Adrenal gland (tissue), 12 donors: ENCODE measurements around the gene SLC36A1. TPM values are rescaled to one million over a fixed set of nuclear protein-coding genes. Genes with fewer than 3 reads are reported as not detected.

ENCODE experiments used
- DNase-seq, 7 donors: peaks; one replicate each; pipeline ENCODE4 v3.0.0-alpha.2; 2019 to 2020
- H3K27ac ChIP-seq, 5 donors: fragments of 200-600 bp; sonication (generic) in 4 of 5; 1 replicate in 3 of 5; 2 replicates in 2 of 5; pipeline versions ENCODE4 v1.5.1 to v1.8.0; 2016 to 2020; ENCODE audit warnings: mild to moderate bottlenecking in 1 of 5
- H3K27me3 ChIP-seq: fragments of 200-600 bp; 2 replicates; pipeline ENCODE4 v1.8.0; 2021
- H3K36me3 ChIP-seq, 2 donors: fragments of 200-600 bp; replicated peaks in 1 of 2; 1 replicate in 1 of 2; 2 replicates in 1 of 2; pipeline versions ENCODE4 v1.5.1 to v1.8.0; 2018 to 2022
- H3K4me1 ChIP-seq, 2 donors: fragments of 200-600 bp; replicated peaks in 1 of 2; 1 replicate in 1 of 2; 2 replicates in 1 of 2; pipeline versions ENCODE4 v1.5.1 to v1.8.0; 2018 to 2021
- H3K4me3 ChIP-seq, 4 donors: fragments of 200-600 bp; sonication (generic) in 3 of 4; one replicate each; pipeline ENCODE4 v1.5.1; 2016 to 2018
- H3K9me3 ChIP-seq, 3 donors: fragments of 200-600 bp; sonication (generic) in 1 of 3; replicated peaks in 1 of 3; 1 replicate in 2 of 3; 2 replicates in 1 of 3; pipeline versions ENCODE4 v1.5.1 to v1.8.0; 2016 to 2021
- CTCF ChIP-seq, 6 experiments: fragments of 450-650 bp in 4 of 6; fragments of 200-600 bp in 2 of 6; sonication (generic) in 1 of 6; IDR thresholded peaks; 1 replicate in 5 of 6; 2 replicates in 1 of 6; pipeline versions ENCODE4 v1.5.1 to v1.8.0; 2016 to 2021; ENCODE audit warnings: antibody characterized with exemption in 6 of 6, mild to moderate bottlenecking in 2 of 6, moderate library complexity in 1 of 6
- POLR2A ChIP-seq, 2 donors: fragments of 450-650 bp; IDR thresholded peaks; one replicate each; pipeline ENCODE4 v1.6.1; 2017; ENCODE audit warnings: antibody characterized with exemption in 2 of 2, mild to moderate bottlenecking in 2 of 2, moderate library complexity in 1 of 2
- WGBS, 4 donors: extraction: QIAGEN DNeasy Blood & Tissue Kit in 2 of 4; methylation state at CpG; one replicate each; pipeline versions ENCODE4 v1.1.5 to v1.1.7; 2013 to 2017; 5-methylcytosine and 5-hydroxymethylcytosine counted together
- intact Hi-C, 2 donors: fragments of 100-400 bp; cut with DNase I; formaldehyde crosslinking; loops; one replicate each; pipeline versions ENCODE4 v1.14.1 to v1.15.0; 2022 to 2023
- polyA plus RNA-seq, 3 donors: library from polyadenylated mRNA; stranded (reverse); fragments of 200-250 nt in 2 of 3; fragments of 350-450 nt in 1 of 3; fragmentation: Illumina TruSeq in 1 of 3; extraction: RNeasy Lipid Tissue Mini Kit (QIAGEN cat#74804) in 1 of 3; gene quantifications; one replicate each; pipeline ENCODE4 v1.2.3, GENCODE V29; 2013 to 2014
- total RNA-seq, 9 donors: library from RNA; depleted of rRNA in 4 of 9; stranded (reverse); fragments of >200 nt in 4 of 9; fragments of 120-200 nt in 1 of 9; fragmentation: NEBNext Ultra II Directional in 1 of 9; extraction: Animal tissue kit (Norgen Biotek cat#: 25700) in 1 of 9; gene quantifications; one replicate each; pipeline versions ENCODE4 v1.1.0 to v1.2.4, GENCODE V29; 2013 to 2023
- donor health status: healthy with polysubstance abuse.
- donor health status: Bipolar disorder and iron deficiency.
- donor health status: DM: yes; HTN: yes; CAD: no.
- donor health status: DM: no; HTN: no; CAD: no.
- donor health status: DM: no; HTN: no; CAD: no.
- donor health status: DM: yes; HTN: yes; CAD: no.

Gene SLC36A1
- total and polyA plus RNA-seq, 12 donors = 3.0 to 15.4 (median 9.0) TPM

- H3K27me3 ChIP-seq = no peaks in the 10 kb centered on the region
- intact Hi-C loops = loop anchor here in 1 of 2 donors (10.0 kb wide), 1 partner anchor 103 kb away; no protein-coding TSS in a partner anchor
- H3K4me3 ChIP-seq = no peak overlapping the region
- DNase-seq = no peak
- no peak for TF ChIP-seq POLR2A (IDR thresholded peaks at IDR 0.05)
- no peaks in the 10 kb centered on the region for H3K4me1 ChIP-seq
- no peaks in the 10 kb centered on the region for H3K9me3 ChIP-seq
- no peaks in the 10 kb centered on the region for H3K36me3 ChIP-seq
- no peak overlapping the region for H3K27ac ChIP-seq
- WGBS, 4 donors = 79 to 86% (median 82%) methylated on average over 5 of the region's 5 CpGs
Observed at GRCh38 chr5:151522226-151522625, 74.8 kb downstream of the SLC36A1 start.

DNA sequence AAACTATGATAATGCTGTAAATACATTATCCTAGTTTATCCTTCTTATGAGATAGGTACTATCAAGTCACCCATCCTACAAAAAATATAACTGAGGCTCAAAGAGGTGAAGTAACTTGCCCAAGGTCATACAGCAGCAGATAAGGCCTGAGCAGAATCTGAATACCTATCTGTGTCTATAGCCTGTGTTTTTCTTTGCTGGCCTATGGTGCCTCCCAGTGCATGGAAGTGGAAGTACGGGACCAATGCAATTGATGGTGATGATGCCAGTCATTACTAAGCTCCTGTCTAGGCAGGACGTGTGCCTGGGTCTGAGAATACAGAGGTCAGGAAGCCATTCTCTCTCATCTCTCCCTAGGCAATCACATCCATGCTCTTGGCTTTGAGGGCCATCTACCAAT lies 75.9 kb downstream of the SLC36A1 start:
- peak in 4 of 7 donors; percentile 27 to 67 (median 34) for DNase-seq
- Histone ChIP-seq H3K9me3 (no peaks in the 10 kb centered on the region), H3K36me3 (no peaks in the 10 kb centered on the region), H3K27ac (no peak overlapping the region), H3K4me3 (no peak overlapping the region), H3K27me3 (no peaks in the 10 kb centered on the region), H3K4me1 (no peaks in the 10 kb centered on the region)
- intact Hi-C loops = loop anchor here in 1 of 2 donors (10.0 kb wide), 1 partner anchor 101 kb away; no protein-coding TSS in a partner anchor
- WGBS, 4 donors = 55 to 61% (median 58%) methylated on average over 2 of the region's 2 CpGs
- no peak for TF ChIP-seq POLR2A (IDR thresholded peaks at IDR 0.05)
- peak; percentile 16 to 57 (median 52) for TF ChIP-seq CTCF (IDR thresholded peaks at IDR 0.05)

DNA sequence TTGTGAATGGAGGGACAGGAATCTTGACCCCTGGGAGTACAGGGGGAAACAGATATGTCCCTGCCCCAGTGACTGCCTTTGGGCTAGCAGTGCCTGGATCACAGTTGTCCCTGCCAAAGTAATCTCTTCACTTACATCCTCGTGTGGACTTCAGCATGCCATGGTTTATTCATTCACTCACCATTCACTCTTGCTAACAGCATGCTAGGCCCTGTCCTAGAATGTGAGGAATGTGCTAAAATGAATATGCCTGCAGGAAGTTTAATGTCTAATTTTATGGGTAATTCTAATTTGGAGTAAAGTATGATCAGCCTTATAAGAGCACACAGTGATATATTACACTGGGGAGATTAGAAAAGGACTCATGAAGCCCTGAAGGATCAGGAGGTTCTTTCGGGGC lies 80.8 kb downstream of the SLC36A1 start:
- no peaks in the 10 kb centered on the region for H3K9me3 ChIP-seq
- no peaks in the 10 kb centered on the region for H3K36me3 ChIP-seq
- H3K4me3 ChIP-seq = no peak overlapping the region
- no peak overlapping the region for H3K27ac ChIP-seq
- H3K4me1 ChIP-seq = no peaks in the 10 kb centered on the region
- H3K27me3 ChIP-seq = no peaks in the 10 kb centered on the region
- intact Hi-C loops = loop anchor here in 1 of 2 donors (10.0 kb wide), 1 partner anchor 97 kb away; no protein-coding TSS in a partner anchor
- 82 to 93% (median 85%) methylated on average over 2 of the region's 2 CpGs for WGBS, 4 donors
- no peak for DNase-seq
- TF ChIP-seq POLR2A (IDR thresholded peaks at IDR 0.05) = no peak
- TF ChIP-seq CTCF (IDR thresholded peaks at IDR 0.05) = no peak

DNA sequence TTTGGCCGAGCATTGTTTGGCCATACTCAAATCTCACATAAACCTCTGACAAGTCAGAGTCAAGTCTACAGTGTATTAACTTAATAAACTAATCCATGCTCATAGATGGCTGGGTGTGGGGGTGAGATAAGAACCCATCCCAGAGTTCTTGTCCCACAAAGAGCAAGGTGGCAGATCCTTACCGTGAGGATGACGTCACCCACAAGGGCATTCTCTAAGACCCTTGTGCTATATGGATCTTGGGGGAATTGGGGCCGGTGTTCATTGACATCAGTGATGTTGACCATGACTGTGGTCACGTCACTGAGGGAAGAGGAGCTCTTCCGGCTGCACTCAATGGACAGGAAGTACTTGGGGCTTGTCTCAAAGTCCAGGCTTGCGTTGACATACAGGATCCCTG lies 81.6 kb downstream of the SLC36A1 start:
- 83 to 95% (median 89%) methylated on average over 6 to 7 of the region's 7 CpGs for WGBS, 4 donors
- Histone ChIP-seq H3K4me3 (no peak overlapping the region), H3K4me1 (no peaks in the 10 kb centered on the region), H3K27me3 (no peaks in the 10 kb centered on the region), H3K36me3 (no peaks in the 10 kb centered on the region), H3K9me3 (no peaks in the 10 kb centered on the region), H3K27ac (no peak overlapping the region)
- intact Hi-C loops = loop anchor here in 1 of 2 donors (10.0 kb wide), 1 partner anchor 96 kb away; no protein-coding TSS in a partner anchor
- TF ChIP-seq CTCF (IDR thresholded peaks at IDR 0.05) = no peak
- TF ChIP-seq POLR2A (IDR thresholded peaks at IDR 0.05) = no peak
- no peak for DNase-seq

DNA sequence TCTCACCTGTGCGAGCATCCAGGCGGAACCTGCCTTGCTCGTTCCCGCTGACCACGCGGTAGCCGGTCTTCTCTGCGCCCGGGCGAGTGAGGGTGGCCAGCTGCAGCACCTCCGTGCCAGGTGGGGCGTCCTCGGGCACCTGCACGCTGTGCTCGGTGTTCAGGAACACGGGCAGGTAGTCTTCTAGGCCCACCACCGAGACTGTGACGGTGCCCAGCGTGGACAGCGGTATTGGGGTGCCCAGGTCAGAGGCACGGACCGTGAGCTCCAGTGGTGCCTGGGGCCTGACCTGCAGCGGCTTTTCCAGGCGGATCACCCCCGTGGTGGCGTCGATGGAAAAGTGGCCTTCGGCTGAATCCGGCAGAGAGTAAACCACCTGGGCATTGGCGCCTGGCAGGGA lies 84.2 kb downstream of the SLC36A1 start:
- H3K9me3 ChIP-seq = no peaks in the 10 kb centered on the region
- H3K27me3 ChIP-seq = no peaks in the 10 kb centered on the region
- no peaks in the 10 kb centered on the region for H3K4me1 ChIP-seq
- no peak for TF ChIP-seq POLR2A (IDR thresholded peaks at IDR 0.05)
- TF ChIP-seq CTCF (IDR thresholded peaks at IDR 0.05) = no peak
- H3K27ac ChIP-seq = no peak overlapping the region
- H3K36me3 ChIP-seq = no peaks in the 10 kb centered on the region
- H3K4me3 ChIP-seq = no peak overlapping the region
- WGBS, 4 donors = 88 to 93% (median 92%) methylated on average over 7 to 30 of the region's 30 CpGs
- DNase-seq = no peak
- intact Hi-C loops = no loop called here
